ENCODE results near the gene CDH15. TPM values are rescaled to one million over a fixed set of nuclear protein-coding genes. Genes with fewer than 3 reads are reported as not detected.
A peak's percentile ranks its signal among the peaks of the same experiment; 100 is the strongest.

The CDH15 gene
- total RNA-seq, 2 donors from 2014 or later, result 0.64 to 2.7 TPM

GRCh38 chr16:89217138-89217387, 45.5 kb downstream of the CDH15 start:
- no peak for DNase-seq (ENCODE audit: low spot score)

GRCh38 chr16:89217388-89218191, 46.0 kb downstream of the CDH15 start, which contains the start of gene ZNF778:
Gene ZNF778, plus strand, starts transcription at chr16:89217703. Its CDS starts 3,425 bp downstream, at chr16:89221128.
- Histone ChIP-seq H3K27me3 (replicated peaks; ENCODE audit: insufficient read depth) (no peaks in the 10 kb centered on the region), H3K36me3 (peaks cover 0 to 2% of the 10 kb centered on the region in 2 donors), H3K4me3 (peak within 1 kb of the TSS; percentile 74 to 96), H3K9me3 (no peaks in the 10 kb centered on the region), H3K4me1 (replicated peaks) (peaks cover 4% of the 10 kb centered on the region), H3K27ac (peak within 1 kb of the TSS; percentile 93 to 96)
- intact Hi-C loops (cut with DNase I), result loop anchor here (2.0 to 10.0 kb wide), 4 partner anchors 275 to 483 kb away; partner anchors contain the start of genes APRT, GALNS and TRAPPC2L
- under 1% methylated on average over 81 of the region's 91 CpGs for WGBS
- TF ChIP-seq CTCF (IDR thresholded peaks at IDR 0.05), result peak in 2 of 4 experiments; percentile 35 to 48
- peak; percentile 73 for TF ChIP-seq POLR2A (IDR thresholded peaks at IDR 0.05)
- TF ChIP-seq POLR2AphosphoS5 (IDR thresholded peaks at IDR 0.05), result peak; percentile 96
- DNase-seq (ENCODE audit: low spot score), result peak; percentile 82

More at GRCh38 chr16:89217138-89217387, 45.5 kb downstream of the CDH15 start:
- under 1% methylated on average over 11 of the region's 11 CpGs for WGBS
- no peaks in the 10 kb centered on the region for H3K9me3 ChIP-seq
- H3K36me3 ChIP-seq, result no peaks in the 10 kb centered on the region
- peak overlapping the region; percentile 74 to 96 for H3K4me3 ChIP-seq
- H3K4me1 ChIP-seq (replicated peaks), result peaks cover 4% of the 10 kb centered on the region
- H3K27ac ChIP-seq, result peak overlapping the region; percentile 93 to 96
- no peak for TF ChIP-seq POLR2AphosphoS5 (IDR thresholded peaks at IDR 0.05)
- no peak for TF ChIP-seq POLR2A (IDR thresholded peaks at IDR 0.05)
- TF ChIP-seq CTCF (IDR thresholded peaks at IDR 0.05), result no peak
- intact Hi-C loops (cut with DNase I), result loop anchor here (2.0 to 10.0 kb wide), 4 partner anchors 274 to 482 kb away; partner anchors contain the start of genes APRT, GALNS and TRAPPC2L
- no peaks in the 10 kb centered on the region for H3K27me3 ChIP-seq (replicated peaks; ENCODE audit: insufficient read depth)

- no peak overlapping the region for H3K27ac ChIP-seq
- H3K4me1 ChIP-seq (replicated peaks), result peaks cover 4% of the 10 kb centered on the region
- TF ChIP-seq CTCF (IDR thresholded peaks at IDR 0.05), result no peak
- no peak for TF ChIP-seq POLR2AphosphoS5 (IDR thresholded peaks at IDR 0.05)
- TF ChIP-seq POLR2A (IDR thresholded peaks at IDR 0.05), result no peak
- no peak for DNase-seq (ENCODE audit: low spot score)
- intact Hi-C loops (cut with DNase I), result loop anchor here (5.0 to 10.0 kb wide), 3 partner anchors 362 to 485 kb away; partner anchors contain the start of genes APRT, GALNS and TRAPPC2L
- WGBS, result 73% methylated on average over 5 of the region's 5 CpGs
- H3K9me3 ChIP-seq, result no peaks in the 10 kb centered on the region
- H3K36me3 ChIP-seq, result peaks cover 5 to 8% of the 10 kb centered on the region in 2 donors
- H3K4me3 ChIP-seq, result no peak overlapping the region
- H3K27me3 ChIP-seq (replicated peaks; ENCODE audit: insufficient read depth), result no peaks in the 10 kb centered on the region
Measured at GRCh38 chr16:89219365-89219764, 47.8 kb downstream of the CDH15 start.

- no peak for TF ChIP-seq POLR2AphosphoS5 (IDR thresholded peaks at IDR 0.05)
- no peak for TF ChIP-seq POLR2A (IDR thresholded peaks at IDR 0.05)
- no peak for TF ChIP-seq CTCF (IDR thresholded peaks at IDR 0.05)
- no peak for DNase-seq (ENCODE audit: low spot score)
- H3K27me3 ChIP-seq (replicated peaks; ENCODE audit: insufficient read depth), result no peaks in the 10 kb centered on the region
- no peaks in the 10 kb centered on the region for H3K9me3 ChIP-seq
- H3K4me3 ChIP-seq, result no peak overlapping the region
- WGBS, result 95% methylated on average over 3 of the region's 3 CpGs
- H3K36me3 ChIP-seq, result peaks cover 5 to 8% of the 10 kb centered on the region in 2 donors
- no peak overlapping the region for H3K27ac ChIP-seq
- intact Hi-C loops (cut with DNase I), result no loop called here
- H3K4me1 ChIP-seq (replicated peaks), result no peaks in the 10 kb centered on the region
Measured at GRCh38 chr16:89221604-89222003, 50.1 kb downstream of the CDH15 start.
